HG03378 (cell line): ENCODE data around the gene ATXN1.

Experiments
- ATAC-seq: cut with Tn5 transposase; IDR thresholded peaks from one replicate; pipeline ENCODE4 v1.9.1; 2021; ENCODE audit warnings: mild to moderate bottlenecking, moderate library complexity; ENCODE audit not compliant: unreplicated experiment

The ATXN1 gene

DNA sequence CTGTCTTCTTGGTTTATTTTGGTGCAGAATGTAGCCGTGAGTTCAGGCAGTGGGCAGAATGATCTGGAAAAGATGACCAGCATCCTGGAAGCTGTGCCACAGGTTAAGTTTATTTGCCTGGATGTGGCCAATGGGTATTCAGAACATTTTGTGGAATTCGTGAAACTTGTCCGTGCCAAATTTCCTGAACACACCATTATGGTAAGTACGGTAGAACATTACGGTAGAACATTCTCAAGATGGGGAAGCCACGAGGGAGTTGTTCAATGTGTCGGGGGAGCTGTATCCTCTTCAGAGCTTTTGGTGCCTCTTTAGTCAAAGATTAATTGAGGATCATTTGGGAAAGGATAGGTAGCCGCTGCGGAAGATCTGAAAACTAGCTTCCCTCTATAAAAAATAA is 506.7 kb downstream of the ATXN1 start:
- no peak for ATAC-seq

DNA sequence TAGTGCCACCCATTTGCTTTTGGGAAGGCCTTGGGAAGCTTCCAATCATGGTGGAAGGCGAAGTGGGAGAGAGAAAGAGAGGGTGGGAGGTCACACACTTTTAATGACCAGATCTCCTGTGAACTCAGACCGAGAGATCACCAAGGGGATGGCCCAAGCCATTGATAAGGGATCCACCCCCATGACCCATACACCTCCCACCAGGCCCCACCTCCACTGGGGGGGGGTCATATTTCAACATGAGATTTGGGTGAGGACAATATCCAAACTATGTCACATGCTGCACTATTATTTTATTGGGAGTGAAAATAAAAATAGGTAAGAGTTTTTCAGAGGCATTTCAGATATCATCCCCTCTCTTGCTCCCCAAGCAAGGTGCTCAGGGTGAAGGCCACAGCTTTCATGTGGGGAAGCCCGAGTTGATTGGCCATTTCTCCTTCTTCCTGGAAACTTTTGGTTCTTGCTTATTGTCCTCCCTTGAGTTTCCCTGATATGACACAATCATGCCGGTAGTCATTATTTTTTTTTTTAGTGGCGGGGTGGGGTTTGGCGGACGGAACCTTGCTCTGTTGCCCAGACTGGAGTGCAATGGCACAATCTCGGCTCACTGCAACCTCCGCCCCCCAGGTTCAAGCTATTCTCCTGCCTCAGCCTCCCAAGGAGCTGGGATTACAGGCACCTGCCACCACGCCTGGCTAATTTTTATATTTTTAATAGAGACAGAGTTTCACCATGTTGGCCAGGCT is 507.7 kb downstream of the ATXN1 start:
- no peak for ATAC-seq

DNA sequence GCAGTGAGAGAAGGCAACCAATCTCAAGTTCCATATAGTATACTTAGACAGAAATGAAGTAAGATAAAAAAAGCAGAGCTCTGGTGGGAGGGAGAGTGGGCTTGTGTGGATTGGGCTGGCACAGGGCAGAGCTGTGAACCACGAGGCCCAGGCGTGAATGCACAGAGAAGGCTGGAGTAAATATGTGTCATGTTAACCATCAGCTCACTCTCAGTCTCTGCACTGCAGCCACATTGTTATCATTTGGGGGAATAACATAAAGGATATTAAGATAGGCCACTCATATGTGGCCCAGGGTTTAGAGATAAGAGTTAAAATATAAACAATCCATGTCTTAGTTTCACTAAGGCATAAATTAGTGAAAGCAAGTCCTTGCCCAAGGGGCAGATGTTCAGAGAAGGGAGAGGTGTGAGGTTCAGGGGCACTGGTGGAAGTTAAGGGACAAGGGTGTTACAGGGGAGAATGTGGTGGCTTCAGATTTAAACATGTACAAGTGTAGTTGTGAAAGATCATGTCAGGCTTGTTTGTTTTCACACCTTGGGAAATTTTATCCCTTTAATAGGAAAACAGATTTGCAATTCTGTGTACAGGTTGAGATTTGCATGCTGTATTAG is 508.5 kb downstream of the ATXN1 start:
- ATAC-seq = no peak

DNA sequence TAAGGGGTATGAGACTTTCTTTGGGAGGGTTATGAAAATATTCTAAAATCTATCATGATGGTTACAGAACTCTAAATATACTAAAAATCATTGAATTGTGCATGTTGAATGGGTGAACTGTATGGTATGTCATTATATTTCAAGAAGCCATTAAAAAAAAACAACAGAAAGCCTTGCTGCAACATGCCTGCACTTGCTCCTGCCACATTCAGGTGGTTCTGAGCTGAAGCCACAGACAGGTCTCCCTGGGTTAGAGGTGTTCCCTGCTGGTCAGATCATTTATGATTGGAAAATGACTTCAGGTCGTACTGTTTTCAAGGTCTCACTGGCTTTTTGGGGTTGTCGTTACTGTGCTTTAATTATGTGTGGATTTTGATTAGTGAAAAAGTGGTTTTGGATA is 509.6 kb downstream of the ATXN1 start:
- no peak for ATAC-seq

DNA sequence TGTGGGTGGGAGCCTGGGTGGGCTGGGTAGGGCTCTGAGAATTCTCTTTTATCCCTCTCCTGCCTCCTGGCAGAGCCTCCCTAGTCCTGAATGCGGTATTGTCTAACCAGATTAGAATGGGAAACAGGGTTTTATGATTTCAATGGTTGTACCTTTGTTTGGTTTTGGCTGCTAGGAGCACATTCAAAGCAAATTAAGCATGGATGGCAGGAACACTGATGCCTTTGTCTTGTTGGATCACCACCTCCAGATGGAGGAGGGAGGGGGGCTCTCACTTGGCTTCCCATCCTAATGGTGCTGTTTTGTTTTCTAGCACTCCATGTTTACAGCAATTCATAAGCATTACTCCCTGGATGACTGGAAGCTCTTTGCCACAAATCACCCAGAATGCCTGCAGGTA is 511.3 kb downstream of the ATXN1 start:
- no peak for ATAC-seq
